Measurements from ENCODE around the gene CAPN11.
A peak's percentile ranks its signal among the peaks of the same experiment; 100 is the strongest.

DNA sequence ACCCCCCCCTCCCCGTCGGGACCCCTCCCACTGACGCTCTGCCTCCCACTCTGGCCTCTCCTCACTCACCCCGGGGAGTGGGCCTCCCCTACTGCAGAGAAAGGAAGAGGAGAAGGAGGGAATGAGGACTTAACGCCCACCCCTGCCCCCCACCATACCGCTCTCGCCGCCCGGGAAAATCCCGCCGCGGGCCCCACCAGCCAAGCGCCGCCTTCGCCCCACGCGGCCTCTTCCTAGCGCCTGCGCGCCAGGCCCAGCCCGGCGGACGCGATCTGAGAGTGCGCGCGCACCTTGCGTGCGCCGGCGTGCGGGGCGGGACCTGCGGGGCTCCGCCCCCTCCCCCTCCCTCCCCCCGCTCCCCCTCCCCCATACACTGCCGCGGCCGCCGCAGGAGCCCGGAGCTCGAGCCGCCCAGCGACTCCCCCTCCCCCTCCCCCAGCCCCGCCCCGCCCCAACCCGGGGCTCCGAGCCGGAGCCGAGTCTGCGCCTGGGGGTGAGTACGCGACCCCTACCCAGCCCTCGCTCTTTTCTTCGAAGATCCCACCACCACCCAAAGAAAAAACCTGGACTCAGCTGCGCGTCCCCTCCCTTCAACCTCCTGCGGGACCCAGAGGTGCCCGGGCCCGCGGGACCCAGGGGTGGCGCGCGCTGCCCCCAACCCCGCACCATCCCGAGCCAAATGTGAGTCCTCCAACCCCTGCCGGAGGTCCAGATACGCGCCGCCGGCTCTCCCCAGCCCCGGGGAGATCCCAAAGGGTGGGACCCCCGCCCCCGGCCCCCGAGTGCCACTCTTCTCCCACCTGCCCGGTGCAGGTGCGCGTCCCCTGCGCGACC lies 31.2 kb upstream of the CAPN11 start, which contains the start of the genes MRPL14 and TMEM63B:
- TF ChIP-seq, protein P1, sequence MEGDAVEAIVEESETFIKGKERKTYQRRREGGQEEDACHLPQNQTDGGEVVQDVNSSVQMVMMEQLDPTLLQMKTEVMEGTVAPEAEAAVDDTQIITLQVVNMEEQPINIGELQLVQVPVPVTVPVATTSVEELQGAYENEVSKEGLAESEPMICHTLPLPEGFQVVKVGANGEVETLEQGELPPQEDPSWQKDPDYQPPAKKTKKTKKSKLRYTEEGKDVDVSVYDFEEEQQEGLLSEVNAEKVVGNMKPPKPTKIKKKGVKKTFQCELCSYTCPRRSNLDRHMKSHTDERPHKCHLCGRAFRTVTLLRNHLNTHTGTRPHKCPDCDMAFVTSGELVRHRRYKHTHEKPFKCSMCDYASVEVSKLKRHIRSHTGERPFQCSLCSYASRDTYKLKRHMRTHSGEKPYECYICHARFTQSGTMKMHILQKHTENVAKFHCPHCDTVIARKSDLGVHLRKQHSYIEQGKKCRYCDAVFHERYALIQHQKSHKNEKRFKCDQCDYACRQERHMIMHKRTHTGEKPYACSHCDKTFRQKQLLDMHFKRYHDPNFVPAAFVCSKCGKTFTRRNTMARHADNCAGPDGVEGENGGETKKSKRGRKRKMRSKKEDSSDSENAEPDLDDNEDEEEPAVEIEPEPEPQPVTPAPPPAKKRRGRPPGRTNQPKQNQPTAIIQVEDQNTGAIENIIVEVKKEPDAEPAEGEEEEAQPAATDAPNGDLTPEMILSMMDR (IDR thresholded peaks at IDR 0.05): no peak
- peak; percentile 51 for TF ChIP-seq POLR2A (IDR thresholded peaks at IDR 0.05)
